Activated CD4-positive, alpha-beta memory T cell treated with anti-CD3 and anti-CD28 coated beads, Interleukin-2, amount 10 ng/mL, durations not matched to agents 7 days and 5 days (primary cell): ENCODE results near the gene IL15RA. TPM values are rescaled to one million over a fixed set of nuclear protein-coding genes. Genes with fewer than 3 reads are reported as not detected.

Experiments used
- CTCF ChIA-PET: fragments of 350-600 bp; sonication (Branson Sonifier 250); formaldehyde crosslinking; loops from one replicate; lab custom pipeline; 2021; ENCODE audit warnings: antibody characterized with exemption, inconsistent platforms; lab: Charles Lee
- POLR2A ChIA-PET: fragments of 350-600 bp; sonication (Branson Sonifier 250); formaldehyde crosslinking; loops from one replicate; lab custom pipeline; 2021; ENCODE audit warnings: antibody characterized with exemption; lab: Charles Lee
- DNase-seq: peaks from one replicate; pipeline ENCODE4 v3.0.0-alpha.2; 2020
- H3K27ac Mint-ChIP-seq: one replicate; pipeline ENCODE4 v1.8.0; 2021; ENCODE audit warnings: mild to moderate bottlenecking, mixed read lengths
- H3K27me3 Mint-ChIP-seq: one replicate; pipeline ENCODE4 v1.8.0; 2021; ENCODE audit warnings: mixed read lengths
- H3K36me3 Mint-ChIP-seq: one replicate; pipeline ENCODE4 v1.8.0; 2021; ENCODE audit warnings: low read depth, mixed read lengths
- H3K4me1 Mint-ChIP-seq: one replicate; pipeline ENCODE4 v1.8.0; 2021; ENCODE audit warnings: mixed read lengths
- H3K4me3 Mint-ChIP-seq: one replicate; pipeline ENCODE4 v1.8.0; 2021; ENCODE audit warnings: mild to moderate bottlenecking, mixed read lengths
- H3K9me3 Mint-ChIP-seq: one replicate; pipeline ENCODE4 v1.8.0; 2021; ENCODE audit warnings: mixed read lengths
- total RNA-seq, 2 experiments: library from RNA; stranded (reverse); gene quantifications; one replicate each; pipeline ENCODE4 v1.2.3, GENCODE V29; 2021

Gene IL15RA
- total RNA-seq, 2 experiments from 2014 or later: 22.1 to 24.5 TPM

DNA sequence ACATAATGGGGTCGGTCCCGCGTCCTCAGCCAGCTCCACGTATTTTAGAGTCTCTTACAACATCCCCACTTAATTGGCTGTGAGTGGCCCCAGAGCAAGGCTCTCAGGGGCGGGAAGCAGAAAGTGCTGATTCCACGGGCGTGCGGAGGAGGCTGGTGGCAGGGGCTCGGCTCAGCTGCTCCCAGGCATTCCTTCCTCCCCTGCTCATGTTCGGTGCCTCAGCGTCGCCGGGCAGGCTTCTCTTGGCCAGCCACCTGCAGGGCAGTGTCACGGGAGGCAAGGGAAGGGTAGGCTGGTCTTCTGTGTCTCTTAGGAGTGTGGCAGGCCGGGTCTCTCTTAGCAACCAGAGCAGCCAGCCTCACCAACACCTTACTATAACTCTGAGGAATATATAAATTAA, 33.8 kb downstream of the IL15RA start:
- no peak overlapping the region for H3K4me3 Mint-ChIP-seq
- H3K9me3 Mint-ChIP-seq: no peaks in the 10 kb centered on the region
- no peaks in the 10 kb centered on the region for H3K27me3 Mint-ChIP-seq
- ChIA-PET CTCF (interaction anchor here (0.8 kb wide), 1 partner anchor 144 kb away, joined by 4 read pairs; no protein-coding TSS in a partner anchor), POLR2A (no interaction called here)
- peaks cover 7% of the 10 kb centered on the region for H3K4me1 Mint-ChIP-seq
- H3K36me3 Mint-ChIP-seq: peaks cover 4% of the 10 kb centered on the region
- no peak overlapping the region for H3K27ac Mint-ChIP-seq
- no peak for DNase-seq

- Mint-ChIP-seq H3K27ac (no peak overlapping the region), H3K9me3 (no peaks in the 10 kb centered on the region), H3K4me1 (peaks cover 7% of the 10 kb centered on the region), H3K4me3 (no peak overlapping the region), H3K27me3 (no peaks in the 10 kb centered on the region), H3K36me3 (peaks cover 13% of the 10 kb centered on the region)
- ChIA-PET CTCF (no interaction called here), POLR2A (interaction anchor here (1.1 kb wide), 1 partner anchor 71 kb away, joined by 3 read pairs; no protein-coding TSS in a partner anchor)
- DNase-seq: no peak
These were observed 34.9 kb downstream of the IL15RA start for GRCh38 chr10:5942474-5942873.

- H3K36me3 Mint-ChIP-seq: peaks cover 14% of the 10 kb centered on the region
- H3K4me3 Mint-ChIP-seq: no peak overlapping the region
- no peak overlapping the region for H3K27ac Mint-ChIP-seq
- no peak for DNase-seq
- ChIA-PET POLR2A (interaction anchor here (1.1 kb wide), 1 partner anchor 72 kb away, joined by 3 read pairs; no protein-coding TSS in a partner anchor), CTCF (no interaction called here)
- no peaks in the 10 kb centered on the region for H3K27me3 Mint-ChIP-seq
- no peaks in the 10 kb centered on the region for H3K9me3 Mint-ChIP-seq
- H3K4me1 Mint-ChIP-seq: peaks cover 7% of the 10 kb centered on the region
These were observed 35.3 kb downstream of the IL15RA start for GRCh38 chr10:5942001-5942400.

- no peak for DNase-seq
- ChIA-PET POLR2A (interaction anchor here (1.1 to 1.5 kb wide), 2 partner anchors 12 to 72 kb away, joined by 3 read pairs; no protein-coding TSS in a partner anchor), CTCF (no interaction called here)
- peaks cover 18% of the 10 kb centered on the region for H3K36me3 Mint-ChIP-seq
- no peaks in the 10 kb centered on the region for H3K27me3 Mint-ChIP-seq
- H3K4me1 Mint-ChIP-seq: peaks cover 7% of the 10 kb centered on the region
- H3K4me3 Mint-ChIP-seq: no peak overlapping the region
- H3K9me3 Mint-ChIP-seq: no peaks in the 10 kb centered on the region
- H3K27ac Mint-ChIP-seq: no peak overlapping the region
These were observed 35.8 kb downstream of the IL15RA start for GRCh38 chr10:5941579-5941978.

DNA sequence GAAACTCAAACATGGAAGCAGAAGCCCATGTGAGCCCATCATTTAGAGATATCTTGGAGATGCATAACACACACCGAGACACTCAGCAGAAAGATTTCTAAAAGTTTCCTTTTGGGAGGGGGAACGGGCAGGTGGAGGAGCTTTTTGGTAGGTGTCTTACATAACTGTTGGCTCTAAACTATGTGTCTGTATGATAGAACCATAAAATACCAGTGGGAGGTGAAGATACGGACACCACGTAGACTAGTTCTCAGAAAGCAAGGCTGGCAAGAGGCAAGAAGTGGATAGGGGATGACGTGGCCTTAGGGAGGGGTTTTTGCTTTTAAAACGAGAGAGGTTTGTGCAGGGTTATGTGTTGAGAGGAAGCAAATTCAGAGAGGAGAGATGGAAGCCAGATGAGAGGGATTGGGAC, 36.5 kb downstream of the IL15RA start:
- ChIA-PET CTCF (no interaction called here), POLR2A (interaction anchor here (1.5 kb wide), 1 partner anchor 13 kb away, joined by 3 read pairs; no protein-coding TSS in a partner anchor)
- Mint-ChIP-seq H3K4me1 (peaks cover 2% of the 10 kb centered on the region), H3K27ac (no peak overlapping the region), H3K9me3 (no peaks in the 10 kb centered on the region), H3K4me3 (no peak overlapping the region), H3K27me3 (no peaks in the 10 kb centered on the region), H3K36me3 (peaks cover 22% of the 10 kb centered on the region)
- DNase-seq: no peak

DNA sequence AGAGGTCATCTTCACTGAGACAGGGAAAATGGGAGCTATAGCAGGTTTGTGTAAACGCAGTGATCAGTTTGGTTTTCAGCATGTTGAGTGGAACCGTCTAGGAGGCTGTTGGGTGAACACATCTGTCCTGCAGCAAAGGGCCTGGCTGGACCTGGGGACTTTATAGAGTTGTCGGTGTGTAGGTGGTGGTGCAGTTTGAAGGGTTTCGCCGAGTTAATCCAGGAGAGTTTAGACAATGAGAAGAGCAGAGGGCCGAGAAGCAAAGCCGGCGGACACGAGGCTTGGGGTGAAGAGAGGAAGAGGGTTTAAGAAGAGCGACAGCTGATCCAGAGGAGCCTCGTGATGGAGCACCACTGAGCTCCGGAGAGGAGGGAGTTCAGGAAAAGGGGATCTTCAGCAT, 39.1 kb downstream of the IL15RA start:
- Mint-ChIP-seq H3K4me1 (no peaks in the 10 kb centered on the region), H3K4me3 (no peak overlapping the region), H3K9me3 (no peaks in the 10 kb centered on the region), H3K27ac (no peak overlapping the region), H3K36me3 (peaks cover 34% of the 10 kb centered on the region), H3K27me3 (no peaks in the 10 kb centered on the region)
- ChIA-PET CTCF (no interaction called here), POLR2A (no interaction called here)
- no peak for DNase-seq

GRCh38 chr10:5937016-5937415, 40.3 kb downstream of the IL15RA start:
- peaks cover 40% of the 10 kb centered on the region for H3K36me3 Mint-ChIP-seq
- no peak overlapping the region for H3K27ac Mint-ChIP-seq
- no peaks in the 10 kb centered on the region for H3K4me1 Mint-ChIP-seq
- H3K4me3 Mint-ChIP-seq: no peak overlapping the region
- H3K9me3 Mint-ChIP-seq: no peaks in the 10 kb centered on the region
- no peak for DNase-seq
- H3K27me3 Mint-ChIP-seq: no peaks in the 10 kb centered on the region
- CTCF ChIA-PET: no interaction called here
- POLR2A ChIA-PET: interaction anchor here (1.0 kb wide), 1 partner anchor 11 kb away, joined by 3 read pairs; no protein-coding TSS in a partner anchor

GRCh38 chr10:5935628-5936027, 41.7 kb downstream of the IL15RA start:
- Mint-ChIP-seq H3K9me3 (no peaks in the 10 kb centered on the region), H3K36me3 (peaks cover 47% of the 10 kb centered on the region), H3K4me1 (no peaks in the 10 kb centered on the region), H3K27me3 (no peaks in the 10 kb centered on the region), H3K4me3 (no peak overlapping the region), H3K27ac (no peak overlapping the region)
- CTCF ChIA-PET: interaction anchor here (0.6 to 1.3 kb wide), 2 partner anchors 16 to 78 kb away, joined by 3 to 7 read pairs; no protein-coding TSS in a partner anchor
- POLR2A ChIA-PET: no interaction called here
- DNase-seq: no peak

- DNase-seq: no peak
- H3K36me3 Mint-ChIP-seq: peaks cover 61% of the 10 kb centered on the region
- CTCF ChIA-PET: interaction anchor here (0.7 kb wide), 1 partner anchor 265 kb away, joined by 3 read pairs; no protein-coding TSS in a partner anchor
- POLR2A ChIA-PET: no interaction called here
- no peak overlapping the region for H3K4me3 Mint-ChIP-seq
- no peaks in the 10 kb centered on the region for H3K9me3 Mint-ChIP-seq
- H3K27me3 Mint-ChIP-seq: no peaks in the 10 kb centered on the region
- no peaks in the 10 kb centered on the region for H3K4me1 Mint-ChIP-seq
- no peak overlapping the region for H3K27ac Mint-ChIP-seq
These were observed 43.3 kb downstream of the IL15RA start for GRCh38 chr10:5933909-5934546.

DNA sequence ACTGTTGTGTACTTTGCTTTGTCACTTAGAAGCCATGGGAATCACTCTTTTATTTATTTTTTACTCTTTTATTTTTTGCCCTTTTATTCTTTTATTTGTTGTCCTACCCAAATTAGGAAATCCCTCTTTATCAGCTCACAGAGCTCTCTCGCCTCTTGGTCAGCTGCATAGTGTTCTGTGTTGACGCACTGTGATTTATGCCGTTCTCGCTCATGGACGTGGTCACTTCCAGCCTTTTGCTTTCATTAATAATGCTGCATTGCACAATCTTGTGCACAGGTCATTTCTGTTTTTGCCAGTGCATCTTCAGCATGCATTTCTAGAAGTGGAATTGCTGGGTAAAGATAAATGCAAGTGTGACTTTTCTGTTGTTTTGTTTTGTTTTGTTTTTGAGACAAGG, 45.0 kb downstream of the IL15RA start:
- POLR2A ChIA-PET: no interaction called here
- Mint-ChIP-seq H3K4me3 (no peak overlapping the region), H3K9me3 (no peaks in the 10 kb centered on the region), H3K4me1 (no peaks in the 10 kb centered on the region), H3K27ac (no peak overlapping the region), H3K36me3 (peaks cover 59% of the 10 kb centered on the region), H3K27me3 (no peaks in the 10 kb centered on the region)
- CTCF ChIA-PET: no interaction called here
- no peak for DNase-seq

- H3K27me3 Mint-ChIP-seq: no peaks in the 10 kb centered on the region
- DNase-seq: no peak
- peaks cover 63% of the 10 kb centered on the region for H3K36me3 Mint-ChIP-seq
- H3K4me1 Mint-ChIP-seq: no peaks in the 10 kb centered on the region
- ChIA-PET CTCF (no interaction called here), POLR2A (no interaction called here)
- H3K27ac Mint-ChIP-seq: no peak overlapping the region
- no peaks in the 10 kb centered on the region for H3K9me3 Mint-ChIP-seq
- no peak overlapping the region for H3K4me3 Mint-ChIP-seq
These were observed 47.1 kb downstream of the IL15RA start for GRCh38 chr10:5930272-5930671.

DNA sequence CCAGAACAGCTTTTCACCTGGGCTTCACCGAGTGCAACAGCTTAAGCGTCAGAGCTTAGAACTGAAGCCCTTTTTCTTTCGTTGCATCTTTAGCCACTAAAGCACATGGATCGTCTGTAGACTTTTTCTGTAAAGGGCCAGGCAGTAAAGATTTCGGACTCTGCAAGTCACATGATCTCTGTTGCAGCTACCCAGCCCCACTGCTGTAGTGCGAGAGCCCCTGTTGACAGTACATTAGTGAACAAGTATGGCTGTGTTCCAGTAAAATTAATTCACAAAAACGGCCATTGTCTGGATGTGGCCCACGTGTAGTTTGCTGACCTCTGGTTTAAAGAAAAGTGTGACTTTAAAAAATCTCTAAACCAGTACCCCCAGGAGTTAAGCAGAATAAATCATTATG, 47.9 kb downstream of the IL15RA start:
- Mint-ChIP-seq H3K27me3 (no peaks in the 10 kb centered on the region), H3K4me3 (no peak overlapping the region), H3K27ac (no peak overlapping the region), H3K36me3 (peaks cover 66% of the 10 kb centered on the region), H3K4me1 (no peaks in the 10 kb centered on the region), H3K9me3 (no peaks in the 10 kb centered on the region)
- DNase-seq: no peak
- POLR2A ChIA-PET: interaction anchor here (0.7 kb wide), 1 partner anchor 49 kb away, joined by 3 read pairs; no protein-coding TSS in a partner anchor
- CTCF ChIA-PET: no interaction called here

GRCh38 chr10:5927306-5927705, 50.0 kb downstream of the IL15RA start:
- no peaks in the 10 kb centered on the region for H3K27me3 Mint-ChIP-seq
- no peak overlapping the region for H3K4me3 Mint-ChIP-seq
- no peaks in the 10 kb centered on the region for H3K9me3 Mint-ChIP-seq
- ChIA-PET POLR2A (no interaction called here), CTCF (interaction anchor here (0.6 kb wide), 1 partner anchor 87 kb away, joined by 3 read pairs; no protein-coding TSS in a partner anchor)
- no peaks in the 10 kb centered on the region for H3K4me1 Mint-ChIP-seq
- H3K36me3 Mint-ChIP-seq: peaks cover 78% of the 10 kb centered on the region
- H3K27ac Mint-ChIP-seq: no peak overlapping the region
- no peak for DNase-seq
